ENCODE measurements around the gene CAMSAP1.

Gene CAMSAP1

GRCh38 chr9:135777623-135778177 is 129.6 kb downstream of the CAMSAP1 start:
- Mint-ChIP-seq H3K9me3 (no peaks in the 10 kb centered on the region), H3K4me3 (no peak overlapping the region), H3K27ac (peak overlapping the region in 1 of 2 donors; percentile 66), H3K27me3 (peaks cover 0 to 18% of the 10 kb centered on the region in 2 donors), H3K4me1 (ENCODE audit: low read depth in 2 of 2) (peaks cover 3 to 11% of the 10 kb centered on the region in 2 donors), H3K36me3 (ENCODE audit: insufficient read depth) (peaks cover 4% of the 10 kb centered on the region)
- no peak for DNase-seq
- no peak for ATAC-seq (replicated peaks)

GRCh38 chr9:135776893-135777622 is 130.3 kb downstream of the CAMSAP1 start:
- ATAC-seq (replicated peaks) (peak; percentile 97), DNase-seq (peak; percentile 19 to 33 (median 31))
- Mint-ChIP-seq H3K4me3 (peak overlapping the region in 1 of 2 donors; percentile 56), H3K9me3 (no peaks in the 10 kb centered on the region), H3K27ac (peak overlapping the region; percentile 28 to 35), H3K4me1 (ENCODE audit: low read depth in 2 of 2) (peaks cover 0 to 11% of the 10 kb centered on the region in 2 donors), H3K27me3 (peaks cover 0 to 15% of the 10 kb centered on the region in 2 donors), H3K36me3 (ENCODE audit: insufficient read depth) (peaks cover 6% of the 10 kb centered on the region)

GRCh38 chr9:135775911-135776310 is 131.4 kb downstream of the CAMSAP1 start:
- no peak overlapping the region for H3K4me3 Mint-ChIP-seq
- ATAC-seq (replicated peaks): no peak
- peaks cover 0 to 15% of the 10 kb centered on the region in 2 donors for H3K27me3 Mint-ChIP-seq
- peaks cover 6% of the 10 kb centered on the region for H3K36me3 Mint-ChIP-seq (ENCODE audit: insufficient read depth)
- peaks cover 0 to 11% of the 10 kb centered on the region in 2 donors for H3K4me1 Mint-ChIP-seq (ENCODE audit: low read depth in 2 of 2)
- H3K9me3 Mint-ChIP-seq: no peaks in the 10 kb centered on the region
- no peak for DNase-seq
- H3K27ac Mint-ChIP-seq: no peak overlapping the region

- no peak overlapping the region for H3K4me3 Mint-ChIP-seq
- peaks cover 0 to 11% of the 10 kb centered on the region in 2 donors for H3K4me1 Mint-ChIP-seq (ENCODE audit: low read depth in 2 of 2)
- no peak for DNase-seq
- no peaks in the 10 kb centered on the region for H3K9me3 Mint-ChIP-seq
- no peak for ATAC-seq (replicated peaks)
- no peak overlapping the region for H3K27ac Mint-ChIP-seq
- peaks cover 6% of the 10 kb centered on the region for H3K36me3 Mint-ChIP-seq (ENCODE audit: insufficient read depth)
- H3K27me3 Mint-ChIP-seq: peaks cover 0 to 10% of the 10 kb centered on the region in 2 donors
Measured at GRCh38 chr9:135774794-135775525, 132.4 kb downstream of the CAMSAP1 start.

GRCh38 chr9:135774239-135774747 is 133.1 kb downstream of the CAMSAP1 start:
- Mint-ChIP-seq H3K9me3 (no peaks in the 10 kb centered on the region), H3K27me3 (peaks cover 0 to 3% of the 10 kb centered on the region in 2 donors), H3K36me3 (ENCODE audit: insufficient read depth) (peaks cover 6% of the 10 kb centered on the region), H3K4me3 (no peak overlapping the region), H3K4me1 (ENCODE audit: low read depth in 2 of 2) (peaks cover 0 to 11% of the 10 kb centered on the region in 2 donors), H3K27ac (no peak overlapping the region)
- no peak for ATAC-seq (replicated peaks)
- no peak for DNase-seq

- H3K4me3 Mint-ChIP-seq: no peak overlapping the region
- peaks cover 0 to 11% of the 10 kb centered on the region in 2 donors for H3K4me1 Mint-ChIP-seq (ENCODE audit: low read depth in 2 of 2)
- peaks cover 6% of the 10 kb centered on the region for H3K36me3 Mint-ChIP-seq (ENCODE audit: insufficient read depth)
- H3K27ac Mint-ChIP-seq: no peak overlapping the region
- no peaks in the 10 kb centered on the region for H3K27me3 Mint-ChIP-seq
- DNase-seq (no peak), ATAC-seq (replicated peaks) (no peak)
- H3K9me3 Mint-ChIP-seq: no peaks in the 10 kb centered on the region
Measured at GRCh38 chr9:135773530-135774238, 133.7 kb downstream of the CAMSAP1 start.

GRCh38 chr9:135772702-135773493 is 134.4 kb downstream of the CAMSAP1 start:
- Mint-ChIP-seq H3K27me3 (no peaks in the 10 kb centered on the region), H3K4me3 (no peak overlapping the region), H3K36me3 (ENCODE audit: insufficient read depth) (peaks cover 6% of the 10 kb centered on the region), H3K27ac (no peak overlapping the region), H3K4me1 (ENCODE audit: low read depth in 2 of 2) (peaks cover 0 to 9% of the 10 kb centered on the region in 2 donors), H3K9me3 (no peaks in the 10 kb centered on the region)
- no peak for ATAC-seq (replicated peaks)
- no peak for DNase-seq

- ATAC-seq (replicated peaks): no peak
- Mint-ChIP-seq H3K4me1 (ENCODE audit: low read depth in 2 of 2) (peaks cover 0 to 8% of the 10 kb centered on the region in 2 donors), H3K36me3 (ENCODE audit: insufficient read depth) (peaks cover 6% of the 10 kb centered on the region), H3K27me3 (no peaks in the 10 kb centered on the region), H3K27ac (no peak overlapping the region), H3K4me3 (no peak overlapping the region), H3K9me3 (no peaks in the 10 kb centered on the region)
- DNase-seq: no peak
Measured at GRCh38 chr9:135772056-135772646, 135.2 kb downstream of the CAMSAP1 start.

GRCh38 chr9:135771401-135772051 is 135.8 kb downstream of the CAMSAP1 start:
- Mint-ChIP-seq H3K27me3 (no peaks in the 10 kb centered on the region), H3K4me3 (no peak overlapping the region), H3K27ac (no peak overlapping the region), H3K4me1 (ENCODE audit: low read depth in 2 of 2) (peaks cover 0 to 5% of the 10 kb centered on the region in 2 donors), H3K9me3 (no peaks in the 10 kb centered on the region), H3K36me3 (ENCODE audit: insufficient read depth) (peaks cover 3% of the 10 kb centered on the region)
- ATAC-seq (replicated peaks): no peak
- no peak for DNase-seq

- no peaks in the 10 kb centered on the region for H3K27me3 Mint-ChIP-seq
- peaks cover 0 to 3% of the 10 kb centered on the region in 2 donors for H3K4me1 Mint-ChIP-seq (ENCODE audit: low read depth in 2 of 2)
- ATAC-seq (replicated peaks) (no peak), DNase-seq (no peak)
- H3K27ac Mint-ChIP-seq: no peak overlapping the region
- no peaks in the 10 kb centered on the region for H3K9me3 Mint-ChIP-seq
- peaks cover 3% of the 10 kb centered on the region for H3K36me3 Mint-ChIP-seq (ENCODE audit: insufficient read depth)
- no peak overlapping the region for H3K4me3 Mint-ChIP-seq
Measured at GRCh38 chr9:135770771-135771170, 136.6 kb downstream of the CAMSAP1 start.

GRCh38 chr9:135770203-135770535 is 137.2 kb downstream of the CAMSAP1 start:
- DNase-seq (peak in 1 of 3 experiments; percentile 6), ATAC-seq (replicated peaks) (peak; percentile 86)

More at GRCh38 chr9:135770203-135770535, 137.2 kb downstream of the CAMSAP1 start:
- Mint-ChIP-seq H3K36me3 (ENCODE audit: insufficient read depth) (peaks cover 3% of the 10 kb centered on the region), H3K27me3 (no peaks in the 10 kb centered on the region), H3K27ac (no peak overlapping the region), H3K4me3 (no peak overlapping the region), H3K4me1 (ENCODE audit: low read depth in 2 of 2) (no peaks in the 10 kb centered on the region), H3K9me3 (no peaks in the 10 kb centered on the region)

Data from effector memory CD8-positive, alpha-beta T cell (primary cell).